Activated naive CD8-positive, alpha-beta T cell treated with anti-CD3 and anti-CD28 coated beads for 36 hours (primary cell): ENCODE data around the gene TGM1. TPM values are rescaled to one million over a fixed set of nuclear protein-coding genes. Genes with fewer than 3 reads are reported as not detected.

Experiments used
- DNase-seq: peaks from one replicate; pipeline ENCODE4 v3.0.0; 2021
- H3K27ac Mint-ChIP-seq: one replicate; pipeline ENCODE4 v1.8.0; 2022; ENCODE audit warnings: mild to moderate bottlenecking, moderate library complexity, mixed read lengths
- H3K27me3 Mint-ChIP-seq: one replicate; pipeline ENCODE4 v1.8.0; 2022; ENCODE audit warnings: mild to moderate bottlenecking, mixed read lengths
- H3K36me3 Mint-ChIP-seq: one replicate; pipeline ENCODE4 v1.8.0; 2021; ENCODE audit warnings: mild to moderate bottlenecking, mixed read lengths
- H3K4me1 Mint-ChIP-seq: one replicate; pipeline ENCODE4 v1.8.0; 2021; ENCODE audit warnings: mixed read lengths
- H3K4me3 Mint-ChIP-seq: one replicate; pipeline ENCODE4 v1.8.0; 2022; ENCODE audit warnings: mild to moderate bottlenecking, moderate library complexity, mixed read lengths
- H3K9me3 Mint-ChIP-seq: one replicate; pipeline ENCODE4 v1.8.0; 2022; ENCODE audit warnings: mixed read lengths
- total RNA-seq, 2 experiments: library from RNA; stranded (reverse); gene quantifications; one replicate each; pipeline ENCODE4 v1.2.3, GENCODE V29; 2021

Gene TGM1
- total RNA-seq, 2 experiments from 2014 or later: 2.6 to 3.3 TPM

- Mint-ChIP-seq H3K36me3 (peaks cover 12% of the 10 kb centered on the region), H3K4me3 (no peak overlapping the region), H3K9me3 (peaks cover 7% of the 10 kb centered on the region), H3K4me1 (peaks cover 40% of the 10 kb centered on the region), H3K27ac (no peak overlapping the region), H3K27me3 (no peaks in the 10 kb centered on the region)
- DNase-seq: no peak
These were observed 18.0 kb upstream of the TGM1 start for GRCh38 chr14:24280797-24281460.

DNA sequence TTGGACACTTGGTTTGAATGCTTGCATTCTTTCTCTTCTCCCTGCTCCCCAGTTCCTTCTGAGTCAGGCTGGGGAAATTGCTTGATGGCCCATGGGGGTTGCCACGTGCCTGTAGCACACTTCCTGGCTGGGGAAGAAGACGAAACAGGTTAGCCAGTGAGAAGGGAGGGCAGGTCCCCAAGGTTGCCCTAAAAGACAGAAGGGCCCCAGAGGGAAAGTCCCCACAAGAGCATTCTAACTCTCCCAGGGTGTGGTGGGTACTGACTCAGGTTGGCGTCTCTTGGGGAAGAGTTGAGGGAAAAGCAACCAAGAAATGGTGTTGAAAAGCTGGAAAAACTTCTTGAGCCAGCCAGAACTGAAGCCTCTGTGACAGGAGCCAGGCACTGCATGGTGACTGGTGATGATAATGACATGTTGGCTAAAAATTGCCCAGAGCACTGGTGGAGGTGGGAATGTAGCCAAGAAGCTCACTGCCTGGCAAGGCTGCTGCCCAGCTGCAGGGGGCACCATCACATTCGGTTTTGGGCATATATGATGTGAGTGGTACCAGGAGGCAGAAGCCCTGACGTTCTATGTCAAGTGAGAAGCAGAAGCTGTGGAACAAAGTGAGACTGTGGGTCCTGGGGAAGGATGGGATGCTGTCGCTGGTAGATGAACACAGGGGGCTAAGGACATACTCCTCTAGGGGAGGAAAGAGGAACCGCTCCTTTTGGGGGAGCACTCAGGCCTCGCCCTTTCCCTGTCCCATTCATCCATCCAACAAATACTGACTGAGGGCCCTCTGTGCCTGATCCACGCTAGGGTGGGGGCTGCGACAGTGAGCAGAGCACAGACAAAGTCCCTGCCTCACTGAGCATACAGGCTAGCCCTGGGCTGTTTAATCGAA is 16.6 kb upstream of the TGM1 start:
- peaks cover 7% of the 10 kb centered on the region for H3K9me3 Mint-ChIP-seq
- peak; percentile 57 for DNase-seq
- peaks cover 39% of the 10 kb centered on the region for H3K4me1 Mint-ChIP-seq
- no peak overlapping the region for H3K4me3 Mint-ChIP-seq
- H3K27me3 Mint-ChIP-seq: no peaks in the 10 kb centered on the region
- H3K27ac Mint-ChIP-seq: peak overlapping the region; percentile 66
- peaks cover 12% of the 10 kb centered on the region for H3K36me3 Mint-ChIP-seq

DNA sequence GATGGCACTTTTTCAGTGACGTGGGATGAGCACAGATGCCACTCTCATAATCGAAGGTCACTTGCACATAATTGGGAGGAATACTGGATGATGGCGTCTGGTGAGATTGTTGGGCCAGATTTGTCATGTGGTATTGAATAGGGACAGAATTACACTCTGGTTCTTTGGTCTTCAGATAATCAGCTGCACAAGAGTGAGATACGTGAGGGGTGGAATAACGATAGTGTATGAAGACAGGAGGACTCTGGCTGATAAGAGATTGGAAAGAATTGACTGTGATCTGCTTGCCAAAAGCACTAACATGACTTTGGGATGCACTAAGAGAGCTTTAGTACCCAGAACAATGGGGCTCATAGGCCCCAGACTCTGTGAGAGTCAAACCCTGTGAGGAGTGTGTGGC is 15.4 kb upstream of the TGM1 start:
- DNase-seq: no peak
- H3K4me1 Mint-ChIP-seq: peaks cover 50% of the 10 kb centered on the region
- H3K4me3 Mint-ChIP-seq: no peak overlapping the region
- H3K36me3 Mint-ChIP-seq: peaks cover 15% of the 10 kb centered on the region
- peak overlapping the region; percentile 66 for H3K27ac Mint-ChIP-seq
- no peaks in the 10 kb centered on the region for H3K27me3 Mint-ChIP-seq
- peaks cover 7% of the 10 kb centered on the region for H3K9me3 Mint-ChIP-seq

GRCh38 chr14:24277606-24278321 is 14.8 kb upstream of the TGM1 start:
- Mint-ChIP-seq H3K4me3 (no peak overlapping the region), H3K9me3 (peaks cover 7% of the 10 kb centered on the region), H3K27me3 (no peaks in the 10 kb centered on the region), H3K36me3 (peaks cover 15% of the 10 kb centered on the region), H3K4me1 (peaks cover 57% of the 10 kb centered on the region), H3K27ac (peak overlapping the region; percentile 66)
- no peak for DNase-seq

GRCh38 chr14:24277071-24277470 is 14.1 kb upstream of the TGM1 start:
- DNase-seq: no peak
- H3K9me3 Mint-ChIP-seq: peaks cover 7% of the 10 kb centered on the region
- H3K27ac Mint-ChIP-seq: no peak overlapping the region
- H3K4me3 Mint-ChIP-seq: no peak overlapping the region
- H3K27me3 Mint-ChIP-seq: no peaks in the 10 kb centered on the region
- H3K4me1 Mint-ChIP-seq: peaks cover 64% of the 10 kb centered on the region
- H3K36me3 Mint-ChIP-seq: peaks cover 20% of the 10 kb centered on the region

GRCh38 chr14:24274101-24274543 is 11.1 kb upstream of the TGM1 start:
- no peaks in the 10 kb centered on the region for H3K27me3 Mint-ChIP-seq
- peaks cover 7% of the 10 kb centered on the region for H3K9me3 Mint-ChIP-seq
- H3K27ac Mint-ChIP-seq: peak overlapping the region; percentile 97
- H3K36me3 Mint-ChIP-seq: peaks cover 20% of the 10 kb centered on the region
- peak overlapping the region; percentile 29 for H3K4me3 Mint-ChIP-seq
- peaks cover 62% of the 10 kb centered on the region for H3K4me1 Mint-ChIP-seq
- peak; percentile 55 for DNase-seq

DNA sequence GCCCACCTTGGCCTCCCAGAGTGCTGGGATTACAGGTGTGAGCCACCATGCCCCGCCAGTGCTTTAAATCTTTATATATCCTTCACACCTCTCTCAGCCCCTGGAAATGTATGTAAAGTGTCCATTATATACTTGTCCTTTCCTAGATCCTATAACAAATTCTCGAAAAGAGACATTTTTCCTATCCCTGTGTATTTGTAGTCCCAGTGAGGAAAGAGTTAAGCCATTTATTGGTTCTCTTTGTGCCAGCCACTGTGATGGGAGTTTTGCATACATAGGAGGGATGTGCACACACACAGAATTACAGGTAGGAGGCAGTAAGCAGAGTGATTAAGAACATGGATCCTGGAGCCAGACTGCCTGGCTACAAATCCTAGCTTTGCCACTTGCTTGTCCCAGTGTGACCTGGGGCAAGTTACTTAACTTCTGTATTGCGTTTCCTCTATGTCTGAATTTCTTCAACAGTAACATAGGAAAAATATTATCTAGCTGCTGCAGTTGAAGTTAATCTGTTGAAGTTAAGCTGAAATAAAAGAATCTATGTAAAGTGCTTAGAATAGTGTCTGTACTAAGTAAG is 10.5 kb upstream of the TGM1 start:
- H3K9me3 Mint-ChIP-seq: peaks cover 4% of the 10 kb centered on the region
- H3K36me3 Mint-ChIP-seq: peaks cover 16% of the 10 kb centered on the region
- peak overlapping the region; percentile 29 for H3K4me3 Mint-ChIP-seq
- no peaks in the 10 kb centered on the region for H3K27me3 Mint-ChIP-seq
- peak overlapping the region; percentile 97 for H3K27ac Mint-ChIP-seq
- no peak for DNase-seq
- peaks cover 56% of the 10 kb centered on the region for H3K4me1 Mint-ChIP-seq

- H3K4me1 Mint-ChIP-seq: peaks cover 47% of the 10 kb centered on the region
- peak overlapping the region; percentile 87 for H3K4me3 Mint-ChIP-seq
- H3K9me3 Mint-ChIP-seq: no peaks in the 10 kb centered on the region
- no peak for DNase-seq
- H3K36me3 Mint-ChIP-seq: peaks cover 12% of the 10 kb centered on the region
- no peaks in the 10 kb centered on the region for H3K27me3 Mint-ChIP-seq
- peak overlapping the region; percentile 97 for H3K27ac Mint-ChIP-seq
These were observed 9.5 kb upstream of the TGM1 start for GRCh38 chr14:24272467-24272866.

DNA sequence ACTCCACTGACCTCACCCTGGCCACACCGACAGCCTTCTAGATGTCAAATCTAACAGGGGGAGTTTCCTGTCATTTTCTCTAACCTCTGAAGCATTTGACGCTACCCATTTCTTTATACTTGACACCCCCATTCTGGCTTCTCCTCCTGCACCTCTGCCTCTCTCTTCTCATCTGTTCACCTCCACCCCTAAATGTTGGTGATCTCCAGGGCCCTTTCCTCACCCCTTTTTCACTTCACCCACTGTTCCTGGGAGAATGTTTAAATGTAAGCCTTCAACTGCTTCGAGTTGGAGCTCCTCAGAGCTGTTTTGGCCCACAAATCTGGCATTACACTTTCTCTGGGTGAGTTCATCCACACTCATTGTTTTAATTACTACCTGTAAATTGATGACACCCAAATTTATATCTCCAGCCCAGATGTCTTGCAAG is 8.9 kb upstream of the TGM1 start:
- Mint-ChIP-seq H3K27ac (peak overlapping the region; percentile 97), H3K9me3 (no peaks in the 10 kb centered on the region), H3K36me3 (peaks cover 8% of the 10 kb centered on the region), H3K4me3 (peak overlapping the region; percentile 87), H3K4me1 (peaks cover 42% of the 10 kb centered on the region), H3K27me3 (no peaks in the 10 kb centered on the region)
- no peak for DNase-seq

GRCh38 chr14:24271134-24271833 is 8.3 kb upstream of the TGM1 start, which contains the start of gene RABGGTA:
Gene RABGGTA (minus strand): TSS chr14:24271597. CDS start chr14:24271115, 482 bp downstream.
- Mint-ChIP-seq H3K27me3 (no peaks in the 10 kb centered on the region), H3K4me1 (peaks cover 40% of the 10 kb centered on the region), H3K9me3 (no peaks in the 10 kb centered on the region), H3K27ac (peak within 1 kb of the TSS; percentile 97), H3K4me3 (peak within 1 kb of the TSS; percentile 87), H3K36me3 (peaks cover 8% of the 10 kb centered on the region)
- peak; percentile 94 for DNase-seq

GRCh38 chr14:24270537-24271133 is 7.7 kb upstream of the TGM1 start:
- H3K36me3 Mint-ChIP-seq: peaks cover 8% of the 10 kb centered on the region
- H3K9me3 Mint-ChIP-seq: no peaks in the 10 kb centered on the region
- H3K27ac Mint-ChIP-seq: peak overlapping the region; percentile 97
- H3K4me3 Mint-ChIP-seq: peak overlapping the region; percentile 87
- DNase-seq: no peak
- no peaks in the 10 kb centered on the region for H3K27me3 Mint-ChIP-seq
- H3K4me1 Mint-ChIP-seq: peaks cover 40% of the 10 kb centered on the region

DNA sequence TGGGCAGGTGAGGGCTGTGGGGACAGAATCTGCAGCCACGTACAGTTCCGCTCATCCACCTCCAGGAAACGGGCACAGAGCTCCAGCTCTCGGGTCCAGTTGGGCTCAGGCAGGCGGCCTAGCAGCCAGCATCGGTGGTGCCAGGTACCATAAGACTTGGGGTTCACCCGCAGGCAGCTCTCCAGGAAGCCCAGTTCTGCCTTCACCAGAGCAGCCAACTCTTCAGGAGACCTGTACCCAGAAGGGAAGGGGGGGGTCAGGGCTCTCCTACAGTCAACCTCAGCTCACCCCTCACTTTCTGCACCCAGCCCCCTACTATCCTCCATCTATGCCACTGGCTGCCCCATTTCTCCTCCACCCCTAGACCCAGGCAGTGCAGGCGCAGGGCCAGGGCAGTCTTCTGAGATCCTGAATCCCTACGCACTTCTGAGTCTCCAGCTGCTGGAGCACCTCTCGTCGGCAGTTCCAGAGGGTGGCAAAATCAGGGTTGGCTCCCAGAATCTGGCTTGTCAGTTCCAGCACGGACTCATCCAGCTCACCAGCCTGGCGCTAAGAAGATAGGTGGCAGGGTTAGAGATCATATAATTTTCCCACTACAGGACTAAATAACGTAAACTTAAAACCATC is 7.0 kb upstream of the TGM1 start:
- no peak overlapping the region for H3K27ac Mint-ChIP-seq
- no peak for DNase-seq
- no peaks in the 10 kb centered on the region for H3K9me3 Mint-ChIP-seq
- H3K27me3 Mint-ChIP-seq: no peaks in the 10 kb centered on the region
- peaks cover 38% of the 10 kb centered on the region for H3K4me1 Mint-ChIP-seq
- peak overlapping the region; percentile 87 for H3K4me3 Mint-ChIP-seq
- peaks cover 8% of the 10 kb centered on the region for H3K36me3 Mint-ChIP-seq

DNA sequence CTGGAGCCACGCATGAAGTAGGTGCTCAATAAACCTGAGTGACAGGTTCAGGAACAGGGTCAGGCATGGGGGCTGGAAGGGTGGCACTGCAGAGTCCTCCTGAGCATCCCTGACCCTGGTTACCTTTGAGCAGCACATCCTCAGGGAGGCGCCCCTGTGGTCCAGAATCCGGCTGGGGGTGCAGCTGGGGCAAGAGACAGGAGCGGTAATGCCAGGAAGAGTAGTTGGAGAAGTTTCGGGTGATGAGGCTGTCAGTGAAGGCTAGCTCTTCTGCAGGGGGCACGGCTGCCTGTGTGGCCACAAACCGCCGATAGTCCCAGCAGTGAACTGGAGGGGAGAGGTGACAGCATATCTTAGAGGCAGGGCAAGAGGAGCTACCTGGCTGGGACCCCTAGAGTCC is 6.4 kb upstream of the TGM1 start:
- no peak for DNase-seq
- Mint-ChIP-seq H3K9me3 (no peaks in the 10 kb centered on the region), H3K4me1 (peaks cover 34% of the 10 kb centered on the region), H3K27ac (no peak overlapping the region), H3K36me3 (peaks cover 8% of the 10 kb centered on the region), H3K27me3 (no peaks in the 10 kb centered on the region), H3K4me3 (no peak overlapping the region)
